GM12878 (cell line): ENCODE measurements around the gene AGAP1. TPM values are rescaled to one million over a fixed set of nuclear protein-coding genes. Genes with fewer than 3 reads are reported as not detected.

Experiments
- ATAC-seq: fragments of 200-7000 bp; cut with Tn5 transposase; 3 replicates; pipeline ENCODE4 v1.9.1; 2020; ENCODE audit warnings: mild to moderate bottlenecking, moderate library complexity
- BruUV-seq: library from RNA; stranded (reverse); fragments of 400-500 nt; replicated peaks from 2 replicates; lab custom pipeline; 2021; lab: Mats Ljungman, UMichigan
- CTCF ChIA-PET: fragments of 300-600 bp; sonication (Branson Sonifier 250); formaldehyde crosslinking; extraction: SDS; loops from one replicate; lab custom pipeline; 2021; ENCODE audit warnings: inconsistent platforms; lab: Yijun Ruan, JAX
- POLR2A ChIA-PET: fragments of 350-600 bp; formaldehyde crosslinking; extraction: SDS; loops from one replicate; lab custom pipeline; 2021; ENCODE audit warnings: inconsistent platforms; lab: Charles Lee
- RAD21 ChIA-PET: fragments of 300-600 bp; sonication (Branson Sonifier 250); formaldehyde crosslinking; loops from one replicate; lab custom pipeline; 2023; ENCODE audit warnings: antibody characterized with exemption; ENCODE audit not compliant: unreplicated experiment; lab: Charles Lee
- SMC1A ChIA-PET: fragments of 300-600 bp; sonication (Branson Sonifier 250); formaldehyde crosslinking; loops from one replicate; lab custom pipeline; 2023; ENCODE audit not compliant: unreplicated experiment, uncharacterized antibody; lab: Charles Lee
- DNase-seq: peaks from one replicate; pipeline ENCODE4 v3.0.0-alpha.2; 2011; ENCODE audit warnings: low read depth, low spot score
- FAIRE-seq: peaks from 3 replicates; lab custom pipeline; 2011; peaks lifted over from hg19 to GRCh38; lab: Jason Lieb, UNC
- H2AFZ ChIP-seq: 2 replicates; pipeline ENCODE4 v1.6.0; 2011; ENCODE audit warnings: low read depth, low read length, control low read depth; ENCODE audit not compliant: control insufficient read depth
- H3K27ac ChIP-seq: 2 replicates; pipeline ENCODE4 v1.5.1; 2011; ENCODE audit warnings: control low read depth; ENCODE audit not compliant: control insufficient read depth, insufficient read depth
- H3K27me3 ChIP-seq, 2 experiments: replicated peaks in 1 of 2; 2 replicates each; pipeline versions ENCODE4 v1.6.0 to v1.6.1; 2011; ENCODE audit warnings: low read length in 1 of 2; ENCODE audit not compliant: control insufficient read depth in 2 of 2, insufficient read depth in 2 of 2
- H3K36me3 ChIP-seq, 2 experiments: 2 replicates each; pipeline ENCODE4 v1.5.1; 2011; ENCODE audit warnings: low read length in 1 of 2; ENCODE audit not compliant: control insufficient read depth in 2 of 2, insufficient read depth in 2 of 2
- H3K4me1 ChIP-seq: 2 replicates; pipeline ENCODE4 v1.6.1; 2011; ENCODE audit warnings: mild to moderate bottlenecking, low read length, moderate library complexity, mixed read lengths; ENCODE audit not compliant: control insufficient read depth, insufficient read depth
- H3K4me2 ChIP-seq: 2 replicates; pipeline ENCODE4 v1.6.0; 2011; ENCODE audit warnings: control low read depth; ENCODE audit not compliant: control insufficient read depth, insufficient read depth
- H3K4me3 ChIP-seq: fragments of 200-600 bp; sonication (generic); 2 replicates; pipeline ENCODE4 v1.5.1; 2016
- H3K79me2 ChIP-seq: 2 replicates; pipeline ENCODE4 v1.6.0; 2011; ENCODE audit warnings: low read length; ENCODE audit not compliant: control insufficient read depth, insufficient read depth
- H3K9ac ChIP-seq: 2 replicates; pipeline ENCODE4 v1.8.0; 2011; ENCODE audit warnings: low read length, control low read depth, mixed read lengths; ENCODE audit not compliant: control insufficient read depth, insufficient read depth
- H3K9me3 ChIP-seq: replicated peaks from 3 replicates; pipeline ENCODE4 v1.5.1; 2011; ENCODE audit warnings: mild to moderate bottlenecking, low read length; ENCODE audit not compliant: control insufficient read depth, insufficient read depth
- H4K20me1 ChIP-seq: 2 replicates; pipeline ENCODE4 v1.6.0; 2011; ENCODE audit not compliant: control insufficient read depth, insufficient read depth
- BCL11A ChIP-seq: IDR thresholded peaks from 2 replicates; pipeline ENCODE4 v1.6.1; 2011; ENCODE audit warnings: low read depth, low read length
- BMI1 ChIP-seq: fragments of 450-650 bp; IDR thresholded peaks from 2 replicates; pipeline ENCODE4 v1.6.1; 2016; ENCODE audit warnings: mild to moderate bottlenecking, moderate library complexity, borderline replicate concordance
- CREB1 ChIP-seq: IDR thresholded peaks from 2 replicates; pipeline ENCODE4 v1.6.1; 2012; ENCODE audit warnings: low read depth, mild to moderate bottlenecking, inconsistent platforms
- CREM ChIP-seq: IDR thresholded peaks from 2 replicates; pipeline ENCODE4 v1.6.1; 2014; ENCODE audit warnings: antibody characterized with exemption, low read depth
- GABPA ChIP-seq: IDR thresholded peaks from 2 replicates; pipeline ENCODE4 v1.6.1; 2014; ENCODE audit warnings: antibody characterized with exemption, low read depth, mild to moderate bottlenecking, inconsistent platforms
- MTA3 ChIP-seq: IDR thresholded peaks from 2 replicates; pipeline ENCODE4 v1.6.1; 2012; ENCODE audit warnings: low read length, inconsistent platforms, borderline replicate concordance
- MYC ChIP-seq: IDR thresholded peaks from 2 replicates; pipeline ENCODE4 v1.6.1; 2011; ENCODE audit warnings: mild to moderate bottlenecking, low read length, moderate library complexity, inconsistent platforms; ENCODE audit not compliant: insufficient read depth, insufficient replicate concordance, insufficient read length, severe bottlenecking
- NRF1 ChIP-seq: conservative IDR thresholded peaks from 2 replicates; pipeline ENCODE4 v1.6.1; 2011; ENCODE audit warnings: mild to moderate bottlenecking, low read depth, low read length, improper control_type of control experiment
- RUNX3 ChIP-seq: IDR thresholded peaks from 2 replicates; pipeline ENCODE4 v1.6.1; 2012; ENCODE audit warnings: low read length, inconsistent platforms
- TCF12 ChIP-seq: IDR thresholded peaks from 2 replicates; pipeline ENCODE4 v1.6.1; 2011; ENCODE audit warnings: low read depth, mild to moderate bottlenecking, low read length
- WRNIP1 ChIP-seq: IDR thresholded peaks from 2 replicates; pipeline ENCODE4 v1.6.1; 2011; ENCODE audit warnings: low read depth, low read length, improper control_type of control experiment, borderline replicate concordance
- WGBS: methylation state at CpG from one replicate; pipeline ENCODE4 v1.1.6; 2016; ENCODE audit warnings: low lambda C conversion rate; ENCODE audit not compliant: insufficient replicate concordance, insufficient coverage; ENCODE audit errors: missing lambda C conversion rate; 5-methylcytosine and 5-hydroxymethylcytosine counted together
- in situ Hi-C: fragments of 300-500 bp; cut with MboI; formaldehyde crosslinking; loops from 9 replicates; pipeline ENCODE4 v1.14.3; 2018; ENCODE audit warnings: mixed read lengths
- intact Hi-C: fragments of 100-400 bp; cut with micrococcal nuclease; formaldehyde crosslinking; loops from one replicate; pipeline ENCODE4 v1.14.2; 2022; ENCODE audit not compliant: unreplicated experiment
- polyA plus RNA-seq, 11 experiments: library from polyadenylated mRNA; depleted of rRNA in 4 of 11; unstranded in 6 of 11; stranded (reverse) in 5 of 11; fragments of >200 nt; fragmentation: Nextera tagmentation in 4 of 11; fragmentation: Illumina TruSeq in 1 of 11; extraction: Ambion mirVana in 4 of 11; extraction: Trizol in 1 of 11; gene quantifications; 1 replicate in 1 of 11; 2 replicates in 10 of 11; pipeline versions ENCODE4 v1.2.1 to v1.2.3, GENCODE V29; 2011 to 2016; ENCODE audit warnings: inconsistent platforms in 2 of 11, missing spikeins in 2 of 11, low read depth in 1 of 11
- total RNA-seq, 4 experiments: library from RNA; depleted of rRNA in 3 of 4; stranded (reverse); fragments of >200 nt in 3 of 4; fragmentation: Illumina TruSeq in 1 of 4; extraction: Trizol in 1 of 4; gene quantifications; 2 replicates each; pipeline versions ENCODE4 v1.2.1 to v1.2.3, GENCODE V29; 2013 to 2021
- TF ChIP-seq, protein P1 (sequence below): fragments of 450-650 bp; IDR thresholded peaks from 2 replicates; pipeline ENCODE4 v1.6.1; 2014; ENCODE audit warnings: mild to moderate bottlenecking
- TF ChIP-seq, protein P2 (sequence below): IDR thresholded peaks from 2 replicates; pipeline ENCODE4 v1.6.1; 2011; ENCODE audit warnings: borderline replicate concordance, low read depth, mild to moderate bottlenecking, moderate library complexity, low read length; ENCODE audit not compliant: insufficient read depth, poor library complexity, severe bottlenecking
- TF ChIP-seq, protein P3 (sequence below): IDR thresholded peaks from 2 replicates; pipeline ENCODE4 v1.6.1; 2011; ENCODE audit warnings: borderline replicate concordance, low read depth, mild to moderate bottlenecking, moderate library complexity, mixed read lengths, low read length; ENCODE audit not compliant: insufficient read depth; ENCODE audit errors: extremely low read length
- TF ChIP-seq, protein P4 (sequence below): fragments of 450-650 bp; IDR thresholded peaks from 2 replicates; pipeline ENCODE4 v1.6.1; 2017; ENCODE audit warnings: mild to moderate bottlenecking, low read depth, inconsistent platforms; ENCODE audit not compliant: poor library complexity, severe bottlenecking

AGAP1 gene
- total and polyA plus RNA-seq, 10 of the 15 experiments (the other 5 are each of a cell fraction or from before 2014, with no cell fraction given) = 0.05 to 0.15 (median 0.06) TPM; not detected in 7

DNA sequence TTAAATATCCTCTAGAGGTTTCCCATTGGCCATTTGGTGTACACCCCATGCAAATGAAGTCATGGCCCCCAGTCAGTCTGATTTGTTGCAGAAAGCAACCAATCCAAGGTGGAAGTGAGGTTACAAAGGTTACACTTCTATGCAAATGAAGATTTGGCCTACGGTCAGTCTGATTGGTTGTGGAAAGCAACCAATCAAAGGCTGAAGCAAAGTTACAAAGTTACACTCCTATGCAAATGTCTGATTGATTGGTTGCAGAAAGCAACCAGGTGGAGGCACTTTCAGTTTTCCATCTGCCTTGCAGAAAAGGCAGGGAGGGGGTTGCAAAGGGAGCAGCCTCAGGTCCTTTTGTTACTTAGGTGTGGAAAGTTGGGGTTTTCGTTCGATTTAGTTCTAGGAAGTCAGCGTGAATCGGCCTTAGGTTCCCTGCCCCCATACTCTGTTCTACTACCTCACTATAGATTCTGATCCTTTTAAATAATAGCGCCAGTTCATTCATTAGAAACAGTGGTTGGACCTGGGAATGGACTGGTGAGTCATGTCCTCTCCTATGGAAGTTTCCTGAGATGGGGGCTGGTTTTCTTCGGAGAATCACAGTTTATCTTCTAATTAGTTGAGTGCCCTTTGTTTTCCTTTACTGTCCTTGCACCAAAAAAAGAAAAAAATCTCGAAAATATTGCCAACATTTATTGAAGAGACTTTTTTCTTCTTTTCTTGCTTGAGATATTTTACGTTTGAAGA lies 279.5 kb downstream of the AGAP1 start:
- in situ Hi-C loops (loop anchor here (5.0 kb wide), 1 partner anchor 409 kb away; no protein-coding TSS in a partner anchor), intact Hi-C loops (no loop called here)
- ChIA-PET SMC1A (no interaction called here), CTCF (no interaction called here), POLR2A (no interaction called here), RAD21 (no interaction called here)
- H3K9me3 ChIP-seq = no peaks in the 10 kb centered on the region
- no peak overlapping the region for H3K27ac ChIP-seq
- no peak overlapping the region for H2AFZ ChIP-seq
- FAIRE-seq (no peak), ATAC-seq (no peak), DNase-seq (no peak)
- H3K4me3 ChIP-seq = no peak overlapping the region
- no peak overlapping the region for H3K4me2 ChIP-seq
- no peaks in the 10 kb centered on the region for H4K20me1 ChIP-seq
- no TSS peak for BruUV-seq
- 21% methylated on average over 9 of the region's 9 CpGs for WGBS
- H3K27me3 ChIP-seq = no peaks in the 10 kb centered on the region; a peak in 1 of 4 replicates
- TF ChIP-seq WRNIP1 = no peak
- TF ChIP-seq, protein P1, sequence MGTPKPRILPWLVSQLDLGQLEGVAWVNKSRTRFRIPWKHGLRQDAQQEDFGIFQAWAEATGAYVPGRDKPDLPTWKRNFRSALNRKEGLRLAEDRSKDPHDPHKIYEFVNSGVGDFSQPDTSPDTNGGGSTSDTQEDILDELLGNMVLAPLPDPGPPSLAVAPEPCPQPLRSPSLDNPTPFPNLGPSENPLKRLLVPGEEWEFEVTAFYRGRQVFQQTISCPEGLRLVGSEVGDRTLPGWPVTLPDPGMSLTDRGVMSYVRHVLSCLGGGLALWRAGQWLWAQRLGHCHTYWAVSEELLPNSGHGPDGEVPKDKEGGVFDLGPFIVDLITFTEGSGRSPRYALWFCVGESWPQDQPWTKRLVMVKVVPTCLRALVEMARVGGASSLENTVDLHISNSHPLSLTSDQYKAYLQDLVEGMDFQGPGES = no peak
- TF ChIP-seq BMI1 = no peak
- no peak for TF ChIP-seq RUNX3
- TF ChIP-seq, protein P2, sequence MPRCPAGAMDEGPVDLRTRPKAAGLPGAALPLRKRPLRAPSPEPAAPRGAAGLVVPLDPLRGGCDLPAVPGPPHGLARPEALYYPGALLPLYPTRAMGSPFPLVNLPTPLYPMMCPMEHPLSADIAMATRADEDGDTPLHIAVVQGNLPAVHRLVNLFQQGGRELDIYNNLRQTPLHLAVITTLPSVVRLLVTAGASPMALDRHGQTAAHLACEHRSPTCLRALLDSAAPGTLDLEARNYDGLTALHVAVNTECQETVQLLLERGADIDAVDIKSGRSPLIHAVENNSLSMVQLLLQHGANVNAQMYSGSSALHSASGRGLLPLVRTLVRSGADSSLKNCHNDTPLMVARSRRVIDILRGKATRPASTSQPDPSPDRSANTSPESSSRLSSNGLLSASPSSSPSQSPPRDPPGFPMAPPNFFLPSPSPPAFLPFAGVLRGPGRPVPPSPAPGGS = no peak
- TF ChIP-seq, protein P3, sequence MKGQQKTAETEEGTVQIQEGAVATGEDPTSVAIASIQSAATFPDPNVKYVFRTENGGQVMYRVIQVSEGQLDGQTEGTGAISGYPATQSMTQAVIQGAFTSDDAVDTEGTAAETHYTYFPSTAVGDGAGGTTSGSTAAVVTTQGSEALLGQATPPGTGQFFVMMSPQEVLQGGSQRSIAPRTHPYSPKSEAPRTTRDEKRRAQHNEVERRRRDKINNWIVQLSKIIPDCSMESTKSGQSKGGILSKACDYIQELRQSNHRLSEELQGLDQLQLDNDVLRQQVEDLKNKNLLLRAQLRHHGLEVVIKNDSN = no peak
- TF ChIP-seq, protein P4, sequence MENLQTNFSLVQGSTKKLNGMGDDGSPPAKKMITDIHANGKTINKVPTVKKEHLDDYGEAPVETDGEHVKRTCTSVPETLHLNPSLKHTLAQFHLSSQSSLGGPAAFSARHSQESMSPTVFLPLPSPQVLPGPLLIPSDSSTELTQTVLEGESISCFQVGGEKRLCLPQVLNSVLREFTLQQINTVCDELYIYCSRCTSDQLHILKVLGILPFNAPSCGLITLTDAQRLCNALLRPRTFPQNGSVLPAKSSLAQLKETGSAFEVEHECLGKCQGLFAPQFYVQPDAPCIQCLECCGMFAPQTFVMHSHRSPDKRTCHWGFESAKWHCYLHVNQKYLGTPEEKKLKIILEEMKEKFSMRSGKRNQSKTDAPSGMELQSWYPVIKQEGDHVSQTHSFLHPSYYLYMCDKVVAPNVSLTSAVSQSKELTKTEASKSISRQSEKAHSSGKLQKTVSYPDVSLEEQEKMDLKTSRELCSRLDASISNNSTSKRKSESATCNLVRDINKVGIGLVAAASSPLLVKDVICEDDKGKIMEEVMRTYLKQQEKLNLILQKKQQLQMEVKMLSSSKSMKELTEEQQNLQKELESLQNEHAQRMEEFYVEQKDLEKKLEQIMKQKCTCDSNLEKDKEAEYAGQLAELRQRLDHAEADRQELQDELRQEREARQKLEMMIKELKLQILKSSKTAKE = no peak
- TF ChIP-seq MTA3 = no peak
- no peak for TF ChIP-seq BCL11A
- no peak for TF ChIP-seq MYC
- TF ChIP-seq GABPA = no peak
- no peak for TF ChIP-seq CREM
- TF ChIP-seq NRF1 = no peak
- TF ChIP-seq TCF12 = no peak
- no peak for TF ChIP-seq CREB1
- no peak overlapping the region for H3K9ac ChIP-seq
- no peaks in the 10 kb centered on the region for H3K36me3 ChIP-seq
- no peaks in the 10 kb centered on the region for H3K79me2 ChIP-seq
- H3K4me1 ChIP-seq = no peaks in the 10 kb centered on the region
